Measurements from ENCODE around the gene ESRP2.
A peak's percentile ranks its signal among the peaks of the same experiment; 100 is the strongest.

Gene ESRP2

DNA sequence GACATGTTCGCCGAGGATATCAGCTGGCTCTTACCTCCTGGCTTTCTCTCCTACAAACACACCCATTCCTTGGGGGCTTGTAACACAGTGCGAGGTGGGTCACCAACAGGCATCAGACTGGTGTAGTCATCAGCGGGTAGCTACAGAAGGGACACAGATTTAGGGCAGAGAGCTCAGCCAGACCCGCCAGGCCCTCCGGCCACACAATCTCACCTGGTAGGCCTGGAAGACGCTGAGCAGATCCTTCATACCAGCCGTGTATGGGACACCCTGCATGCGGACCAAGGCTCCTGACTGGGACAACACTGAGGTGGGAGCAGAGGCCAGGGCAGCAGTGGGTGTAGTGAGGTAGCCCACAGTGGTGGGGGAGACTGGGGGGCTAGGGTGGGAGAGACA, 5.8 kb downstream of the ESRP2 start:
- in situ Hi-C loops (cut with MboI; ENCODE audit: low sequenced_read_pairs, unreplicated experiment): no loop called here
- DNase-seq (ENCODE audit: low spot score): no peak

DNA sequence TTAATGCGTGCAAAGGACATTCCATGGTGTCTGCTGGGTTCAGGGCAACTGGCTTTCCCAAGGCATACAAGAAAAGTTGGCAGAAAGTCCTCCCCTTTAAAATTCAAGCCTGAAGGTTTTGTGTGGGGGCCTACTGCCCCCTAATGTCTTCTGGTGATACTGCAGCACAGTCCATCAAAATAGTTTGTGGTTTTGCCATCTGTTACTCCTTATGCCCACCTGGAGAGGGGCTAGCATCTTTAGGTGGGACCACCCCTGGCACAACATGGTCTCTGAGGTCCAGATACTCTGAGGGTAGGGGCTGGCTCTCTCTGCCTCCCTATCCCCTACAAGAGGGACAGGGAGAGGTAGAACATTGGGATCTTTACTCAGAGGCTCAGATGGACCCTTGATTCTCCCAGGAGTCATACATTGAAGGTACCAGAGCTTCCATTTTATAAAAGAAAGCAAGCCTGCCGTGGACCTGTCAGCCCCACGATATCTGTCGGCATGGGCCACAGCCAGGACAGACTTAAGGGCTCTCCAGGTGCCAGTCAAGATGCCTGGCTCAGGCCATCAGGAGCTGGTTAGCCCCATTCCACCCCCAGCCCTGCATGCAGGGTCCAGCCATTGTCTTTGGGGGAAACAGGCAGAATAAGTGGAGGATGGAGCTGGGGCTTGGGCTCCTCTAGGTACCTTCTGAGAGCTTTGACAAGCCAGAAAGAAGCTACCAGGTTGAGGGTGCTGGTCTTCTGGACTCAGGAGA, 6.3 kb downstream of the ESRP2 start:
- DNase-seq (ENCODE audit: low spot score): peak; percentile 63
- TF ChIP-seq CTCF (IDR thresholded peaks at IDR 0.05; ENCODE audit: borderline replicate concordance, control extremely low read depth, extremely low read depth, insufficient read depth, missing control alignments): peak; percentile 71
- in situ Hi-C loops (cut with MboI; ENCODE audit: low sequenced_read_pairs, unreplicated experiment): no loop called here

More for the DNA sequence above, 5.8 kb downstream of the ESRP2 start:
- TF ChIP-seq CTCF (IDR thresholded peaks at IDR 0.05; ENCODE audit: borderline replicate concordance, control extremely low read depth, extremely low read depth, insufficient read depth, missing control alignments): no peak

- no peak for TF ChIP-seq CTCF (IDR thresholded peaks at IDR 0.05; ENCODE audit: borderline replicate concordance, control extremely low read depth, extremely low read depth, insufficient read depth, missing control alignments)
- no peak for DNase-seq (ENCODE audit: low spot score)
- in situ Hi-C loops (cut with MboI; ENCODE audit: low sequenced_read_pairs, unreplicated experiment): no loop called here
Measured at GRCh38 chr16:68228652-68229051, 7.3 kb downstream of the ESRP2 start.

GRCh38 chr16:68227850-68228553, 7.9 kb downstream of the ESRP2 start:
- DNase-seq (ENCODE audit: low spot score): no peak
- in situ Hi-C loops (cut with MboI; ENCODE audit: low sequenced_read_pairs, unreplicated experiment): no loop called here
- no peak for TF ChIP-seq CTCF (IDR thresholded peaks at IDR 0.05; ENCODE audit: borderline replicate concordance, control extremely low read depth, extremely low read depth, insufficient read depth, missing control alignments)

GRCh38 chr16:68227183-68227793, 8.6 kb downstream of the ESRP2 start:
- in situ Hi-C loops (cut with MboI; ENCODE audit: low sequenced_read_pairs, unreplicated experiment): no loop called here
- no peak for TF ChIP-seq CTCF (IDR thresholded peaks at IDR 0.05; ENCODE audit: borderline replicate concordance, control extremely low read depth, extremely low read depth, insufficient read depth, missing control alignments)
- DNase-seq (ENCODE audit: low spot score): no peak

DNA sequence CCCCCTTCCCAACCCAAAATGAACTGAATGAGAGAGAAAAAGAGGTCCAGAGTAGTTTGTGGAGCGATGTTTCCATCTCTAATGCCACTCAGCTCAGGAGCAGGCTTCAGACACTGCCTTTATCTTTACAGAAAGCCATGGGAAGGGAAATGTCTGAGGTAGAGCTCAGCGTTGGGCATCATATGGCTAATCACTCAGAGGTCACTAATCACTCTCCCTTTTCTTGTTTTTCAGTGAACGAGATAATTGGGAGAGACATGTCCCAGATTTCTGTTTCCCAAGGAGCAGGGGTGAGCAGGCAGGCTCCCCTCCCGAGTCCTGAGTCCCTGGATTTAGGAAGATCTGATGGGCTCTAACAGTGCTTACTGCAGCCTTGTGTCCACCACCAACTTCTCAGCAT, 9.8 kb downstream of the ESRP2 start:
- no peak for TF ChIP-seq CTCF (IDR thresholded peaks at IDR 0.05; ENCODE audit: borderline replicate concordance, control extremely low read depth, extremely low read depth, insufficient read depth, missing control alignments)
- in situ Hi-C loops (cut with MboI; ENCODE audit: low sequenced_read_pairs, unreplicated experiment): no loop called here
- DNase-seq (ENCODE audit: low spot score): no peak
